Effector CD4-positive, alpha-beta T cell (primary cell): Measurements from ENCODE around the gene FBXO44.
"Not testable (repeated sequence)": the region's sequence is repeated elsewhere in the genome, so short reads cannot be mapped to it uniquely, and the experiment has no call there.

Experiments used
- DNase-seq: peaks from one replicate; pipeline ENCODE4 v3.0.0-alpha.2; 2020
- total RNA-seq: gene quantifications from one replicate; lab custom pipeline; 2026; lab: John Stamatoyannopoulos, UW

The FBXO44 gene, protein sequence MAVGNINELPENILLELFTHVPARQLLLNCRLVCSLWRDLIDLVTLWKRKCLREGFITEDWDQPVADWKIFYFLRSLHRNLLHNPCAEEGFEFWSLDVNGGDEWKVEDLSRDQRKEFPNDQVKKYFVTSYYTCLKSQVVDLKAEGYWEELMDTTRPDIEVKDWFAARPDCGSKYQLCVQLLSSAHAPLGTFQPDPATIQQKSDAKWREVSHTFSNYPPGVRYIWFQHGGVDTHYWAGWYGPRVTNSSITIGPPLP
- total RNA-seq = 35.5 reads per million, percentile 60 among the genes with 10 or more reads in this experiment

DNA sequence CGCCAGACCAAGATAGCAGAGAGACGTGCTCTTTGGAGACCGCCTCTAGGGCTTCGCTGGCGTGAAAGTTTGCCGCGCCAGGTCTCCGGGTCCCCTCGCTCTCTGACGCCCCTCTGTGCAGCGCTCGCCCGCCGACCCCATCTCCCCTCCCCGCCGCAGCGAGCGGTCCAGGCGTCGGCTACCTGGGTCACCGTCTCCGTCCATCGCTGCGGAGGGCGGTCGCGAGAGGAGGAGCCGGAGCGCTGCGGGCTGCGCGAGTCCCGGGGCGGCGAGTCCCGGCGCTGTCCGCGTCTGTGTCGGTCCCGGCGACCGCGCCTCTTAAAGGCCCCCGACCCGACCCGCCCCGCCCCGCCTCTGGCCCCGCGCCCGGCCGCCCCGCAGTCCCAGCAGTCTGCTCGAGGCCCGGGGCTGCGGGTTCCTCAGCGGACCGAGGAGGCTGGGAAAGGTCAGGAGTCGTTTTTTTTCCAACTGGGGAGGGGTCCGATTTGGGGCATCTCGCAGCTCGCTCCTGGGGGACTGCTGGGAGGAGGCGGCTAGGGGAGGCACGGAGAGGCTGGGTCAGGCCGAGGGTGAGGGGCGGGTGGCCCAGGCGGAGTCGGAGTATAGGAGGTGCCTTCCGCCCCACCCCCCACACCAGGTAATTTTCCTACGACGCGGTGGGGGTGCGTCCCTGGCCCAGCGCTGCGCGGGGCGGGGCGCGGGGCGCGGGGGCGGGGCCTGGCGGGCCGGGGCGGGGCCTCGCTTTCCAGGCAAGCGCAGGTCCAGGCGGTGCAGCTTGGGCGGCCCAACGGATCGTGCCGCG lies at the start of gene FBXO44, which contains the start of gene FBXO2:
Gene FBXO44, plus strand, starts transcription at position 741 of the 802 bp plus-strand sequence. CDS start 959 bp downstream, outside the sequence.
Gene FBXO2, minus strand, starts transcription at position 293 of the 802 bp plus-strand sequence. Its CDS starts 89 bp downstream, at position 204.
- peak; percentile 56 for DNase-seq

DNA sequence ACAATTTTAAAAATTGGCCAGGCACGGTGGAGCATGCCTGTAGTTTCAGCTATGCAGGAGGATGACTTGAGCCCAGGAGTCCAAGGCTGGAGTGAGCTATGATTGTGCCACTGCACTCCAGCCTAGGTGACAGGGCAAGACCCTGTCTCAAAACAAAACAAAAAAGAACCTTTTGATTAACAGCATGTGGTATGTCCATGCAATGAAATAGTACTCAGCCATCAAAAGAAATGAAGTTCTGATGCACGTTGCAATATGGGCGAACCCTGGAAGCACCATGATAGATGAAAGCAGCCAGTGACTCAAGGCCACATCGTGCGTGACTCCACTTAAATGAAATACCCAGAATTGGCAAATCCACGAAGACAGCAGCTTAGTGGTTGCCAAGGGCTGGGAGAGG lies 47.9 kb upstream of the FBXO44 start:
- DNase-seq = no peak

DNA sequence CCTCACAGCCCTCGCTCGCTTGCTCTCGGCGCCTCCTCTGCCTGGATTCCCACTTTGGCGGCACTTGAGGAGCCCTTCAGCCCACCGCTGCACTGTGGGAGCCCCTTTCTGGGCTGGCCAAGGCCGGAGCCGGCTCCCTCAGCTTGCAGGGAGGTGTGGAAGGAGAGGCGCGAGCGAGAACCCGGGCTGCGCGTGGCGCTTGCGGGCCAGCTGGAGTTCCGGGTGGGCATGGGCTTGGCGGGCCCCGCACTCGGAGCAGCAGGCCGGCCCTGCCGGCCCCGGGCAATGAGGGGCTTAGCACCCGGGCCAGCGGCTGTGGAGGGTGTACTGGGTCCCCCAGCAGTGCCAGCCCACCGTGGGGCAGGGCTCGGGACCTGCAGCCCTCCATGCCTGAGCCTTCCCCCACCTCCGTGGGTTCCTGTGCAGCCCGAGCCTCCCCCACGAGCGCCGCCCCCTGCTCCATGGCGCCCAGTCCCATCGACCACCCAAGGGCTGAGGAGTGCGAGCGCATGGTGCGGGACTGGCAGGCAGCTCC lies 46.0 kb upstream of the FBXO44 start:
- not testable (repeated sequence) for DNase-seq

DNA sequence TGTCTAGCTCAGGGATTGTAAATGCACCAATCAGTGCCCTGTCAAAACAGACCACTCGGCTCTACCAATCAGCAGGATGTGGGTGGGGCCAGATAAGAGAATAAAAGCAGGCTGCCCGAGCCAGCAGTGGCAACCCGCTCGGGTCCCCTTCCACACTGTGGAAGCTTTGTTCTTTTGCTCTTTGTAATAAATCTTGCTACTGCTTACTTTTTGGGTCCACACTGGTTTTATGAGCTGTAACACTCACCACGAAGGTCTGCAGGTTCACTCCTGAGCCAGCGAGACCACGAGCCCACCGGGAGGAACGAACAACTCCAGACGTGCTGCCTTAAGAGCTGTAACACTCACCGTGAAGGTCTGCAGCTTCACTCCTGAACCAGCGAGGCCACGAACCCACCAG lies 45.3 kb upstream of the FBXO44 start:
- not testable (repeated sequence) for DNase-seq

DNA sequence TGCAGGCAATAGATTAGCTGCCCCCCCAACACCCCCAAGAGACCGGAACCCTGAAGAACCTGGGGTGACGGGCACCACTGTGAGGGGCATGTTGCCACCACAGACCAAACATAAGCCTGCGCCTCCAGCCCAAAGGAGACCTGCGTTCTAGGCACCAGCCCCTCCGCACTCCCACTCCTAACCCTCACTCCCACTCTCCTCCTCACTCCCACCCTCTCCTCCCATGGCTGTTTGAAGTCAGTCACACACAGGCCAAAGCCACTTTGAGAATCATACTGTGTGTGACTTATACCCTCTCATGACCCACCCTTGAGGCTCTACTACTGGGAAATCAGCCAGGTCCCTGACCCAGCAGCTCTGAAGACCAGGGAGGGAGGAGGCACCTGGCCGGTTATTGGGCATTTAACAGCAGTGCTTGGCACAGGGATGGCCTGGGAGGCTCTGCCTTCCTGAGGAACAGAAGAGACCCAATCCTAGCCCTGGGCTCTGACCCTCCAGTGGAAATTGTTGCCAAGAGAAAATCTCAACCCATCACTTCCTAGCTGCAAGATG lies 44.0 kb upstream of the FBXO44 start:
- DNase-seq = no peak

DNA sequence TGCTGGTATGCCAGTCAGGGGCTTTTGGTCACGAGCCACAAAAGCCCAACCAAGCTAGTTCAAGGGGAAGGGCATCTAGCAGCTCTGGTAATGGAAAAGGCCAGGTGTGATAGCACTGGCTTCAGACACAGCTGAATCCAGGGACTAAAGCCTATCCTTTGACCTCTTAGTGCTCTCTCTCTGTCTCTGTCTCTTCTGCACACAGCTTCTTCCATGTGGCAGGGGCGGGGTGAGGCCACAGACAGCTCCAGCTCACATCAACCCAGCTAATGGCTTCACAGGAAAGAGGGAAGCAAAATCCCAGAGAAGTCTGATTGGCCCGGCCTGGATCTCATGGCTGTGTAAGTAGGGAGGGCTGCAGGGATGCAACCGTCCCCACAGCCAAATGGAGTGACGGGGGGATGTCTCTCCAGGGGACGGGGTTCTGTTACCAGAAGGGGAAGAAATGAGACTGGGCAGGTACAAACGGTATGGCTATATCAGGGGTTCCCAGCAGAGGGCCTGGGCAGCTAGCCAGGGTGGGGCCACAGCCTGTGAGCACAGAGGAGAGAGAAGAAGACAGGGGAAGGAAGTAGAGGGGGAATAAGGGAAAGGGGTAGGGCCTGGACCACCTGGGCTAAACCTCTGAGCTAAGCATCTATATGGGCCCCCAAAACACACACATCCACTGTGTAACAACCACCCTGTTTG lies 42.9 kb upstream of the FBXO44 start:
- DNase-seq = no peak

DNA sequence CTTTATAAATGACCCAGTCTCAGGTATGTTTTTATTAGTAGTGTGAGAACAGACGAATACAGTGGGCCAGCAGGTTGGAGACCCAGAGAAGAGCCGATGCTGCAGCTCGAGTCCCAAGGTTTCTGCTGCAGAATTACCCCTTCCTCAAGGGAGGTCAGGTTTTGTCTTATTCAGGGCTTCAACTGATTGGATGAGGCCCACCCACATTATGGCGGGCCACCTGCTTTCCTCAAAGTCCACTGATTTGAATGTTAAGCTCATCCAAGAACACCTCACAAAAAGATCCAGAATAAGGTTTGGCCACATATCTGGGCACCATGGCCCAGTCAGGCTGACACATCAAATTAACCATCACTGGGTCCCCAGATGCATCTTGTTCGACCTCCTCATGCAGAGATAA lies 41.3 kb upstream of the FBXO44 start:
- no peak for DNase-seq

DNA sequence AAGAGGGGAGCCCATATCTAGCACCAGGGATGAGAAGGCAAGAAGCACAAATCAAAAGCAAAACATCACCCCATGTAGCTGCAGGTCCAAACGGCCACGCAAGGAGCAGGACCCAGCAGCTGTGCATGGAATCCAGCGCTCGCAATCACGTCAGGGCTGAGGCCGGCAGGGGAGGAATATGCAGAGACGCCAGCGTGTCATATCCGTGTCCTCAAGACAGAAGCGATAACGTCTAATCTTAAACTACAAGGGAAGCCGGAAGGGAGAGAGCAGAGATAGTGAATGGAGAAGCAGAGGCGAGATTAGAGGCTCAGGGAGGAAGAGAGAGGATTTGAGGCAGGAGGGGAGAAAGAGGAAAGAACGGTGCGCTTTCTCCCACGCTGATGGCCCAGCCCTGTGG lies 39.6 kb upstream of the FBXO44 start:
- no peak for DNase-seq

DNA sequence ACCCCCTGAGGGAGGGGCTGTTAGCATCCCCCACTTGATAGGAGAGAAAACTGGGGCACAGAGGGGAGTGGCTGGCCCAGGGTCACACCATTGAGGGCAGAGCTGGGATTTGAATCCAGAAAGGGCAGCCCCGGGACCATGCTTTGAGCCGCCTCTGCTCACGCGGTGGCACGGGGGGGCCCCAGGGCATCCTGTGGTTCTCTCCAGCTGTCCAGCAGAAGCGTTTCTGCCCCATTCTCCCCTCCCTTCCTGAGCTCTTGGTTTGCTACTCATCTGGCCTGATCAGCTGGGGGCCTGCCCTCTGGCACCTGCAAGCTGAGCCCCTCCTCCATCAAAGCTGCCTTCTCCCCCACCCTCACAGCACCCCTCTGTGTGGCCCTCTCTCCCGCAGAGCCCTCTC lies 37.9 kb upstream of the FBXO44 start:
- DNase-seq = no peak

DNA sequence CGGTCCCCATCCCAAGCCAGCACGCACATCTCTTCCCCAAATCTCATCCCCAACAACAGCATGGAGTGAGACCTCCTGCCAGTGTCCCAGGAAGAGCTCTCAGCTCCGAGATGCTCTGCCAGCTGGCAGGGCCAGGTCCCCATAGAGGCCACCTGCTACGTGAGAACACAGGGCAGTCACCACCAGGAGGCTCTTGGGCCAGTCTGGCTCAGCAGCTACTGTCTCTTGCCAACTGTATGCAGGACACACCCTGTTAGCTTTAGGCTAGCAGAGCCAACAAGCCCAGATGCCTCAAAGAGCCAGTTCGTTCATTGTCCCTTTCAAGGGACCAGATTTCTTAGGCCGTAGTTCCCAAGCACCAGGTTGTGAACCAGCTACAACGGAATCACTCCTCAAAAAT lies 37.4 kb upstream of the FBXO44 start:
- DNase-seq = no peak

DNA sequence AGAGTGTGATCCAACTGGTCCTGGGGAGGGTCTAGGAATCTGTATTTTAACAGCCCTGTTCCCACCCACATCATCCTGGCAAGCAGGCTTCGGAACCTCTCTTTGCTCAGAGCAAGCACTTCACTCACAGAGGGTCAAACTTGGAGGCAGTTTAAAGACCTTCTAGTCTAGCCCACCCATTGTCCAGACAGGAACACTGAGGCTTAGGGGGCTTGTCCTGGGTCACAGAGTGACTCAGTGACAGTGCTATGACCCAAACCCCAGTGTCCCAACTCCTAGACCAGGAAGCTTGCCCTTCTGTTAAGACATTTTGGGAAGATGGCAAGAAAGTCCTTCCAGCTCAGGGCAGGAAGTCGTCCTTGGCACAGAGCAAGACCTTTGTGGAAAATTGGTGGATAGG lies 36.9 kb upstream of the FBXO44 start:
- no peak for DNase-seq

DNA sequence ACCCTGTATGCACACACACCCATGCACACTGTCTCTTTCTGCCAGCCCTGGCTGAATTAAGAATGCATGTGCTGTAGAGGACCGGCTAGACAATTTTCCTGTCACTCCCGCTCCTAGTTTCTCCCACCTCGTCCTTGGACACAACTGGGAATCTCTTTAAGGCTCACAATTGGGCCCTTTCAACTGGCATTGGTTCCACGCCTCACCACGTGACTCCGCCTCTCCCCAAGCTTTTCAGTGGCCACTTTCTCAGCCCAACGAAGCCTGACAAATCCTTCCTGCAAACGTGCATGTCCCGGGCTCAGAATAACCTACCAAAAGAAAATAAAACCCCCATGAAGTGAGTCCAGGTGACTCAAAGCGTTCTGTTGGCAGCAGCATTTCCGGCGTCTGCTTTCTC lies 34.3 kb upstream of the FBXO44 start:
- DNase-seq = no peak

DNA sequence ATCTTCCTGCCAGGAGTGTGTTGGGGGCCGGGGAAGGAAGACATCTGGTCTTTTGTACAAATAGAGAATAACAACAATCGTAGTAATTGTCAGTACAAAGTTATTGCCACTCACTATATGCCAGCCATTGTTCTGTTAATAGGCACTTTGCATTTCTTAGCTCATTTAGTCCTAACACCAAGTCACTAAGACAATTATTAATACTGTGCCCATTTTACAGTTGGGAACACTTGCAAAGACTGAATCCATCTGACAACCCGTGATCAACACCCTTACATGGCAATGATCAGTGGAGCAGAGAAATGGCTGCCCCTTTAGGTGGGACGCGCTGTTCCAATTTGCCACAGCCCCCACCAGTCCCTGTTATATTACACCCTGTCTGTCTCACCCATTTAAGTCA lies 33.8 kb upstream of the FBXO44 start:
- DNase-seq = no peak

DNA sequence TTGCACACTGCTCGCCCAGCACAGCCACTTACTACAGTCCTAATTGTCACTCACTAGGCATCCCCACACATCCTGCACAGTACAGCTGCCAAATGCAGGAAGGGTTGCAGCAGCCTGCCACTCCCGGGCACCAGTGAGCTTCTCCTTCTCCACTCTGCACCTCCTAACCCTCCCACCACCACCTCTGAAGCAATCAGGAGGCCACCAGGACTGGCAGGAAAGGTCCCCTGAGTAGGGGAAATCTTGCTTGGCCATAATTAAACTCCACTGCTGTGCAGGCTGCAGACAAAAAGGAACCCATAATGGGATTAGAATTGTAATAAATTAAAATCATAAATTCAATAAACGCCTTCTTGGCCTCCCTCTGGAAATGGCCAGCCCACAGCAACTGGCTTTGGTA lies 32.3 kb upstream of the FBXO44 start:
- DNase-seq = no peak

DNA sequence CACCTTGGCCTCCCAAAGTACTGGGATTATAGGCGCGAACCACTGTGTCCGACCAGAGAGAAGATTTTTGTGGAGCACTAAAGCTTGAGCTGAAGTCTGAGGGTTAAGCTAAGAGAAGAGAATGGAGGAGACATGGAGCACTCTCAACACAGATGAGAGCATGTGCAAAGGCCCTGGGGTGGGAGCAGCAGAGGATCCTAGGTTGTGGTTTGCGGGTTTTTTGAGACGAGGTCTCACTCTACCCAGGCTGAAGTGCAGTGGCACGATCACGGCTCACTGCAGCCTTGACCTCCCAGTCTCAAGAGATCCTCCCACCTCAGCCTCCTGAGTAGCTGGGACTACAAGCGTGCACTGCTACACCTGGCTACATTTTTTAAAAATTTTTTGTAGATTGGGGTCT lies 31.0 kb upstream of the FBXO44 start:
- no peak for DNase-seq

DNA sequence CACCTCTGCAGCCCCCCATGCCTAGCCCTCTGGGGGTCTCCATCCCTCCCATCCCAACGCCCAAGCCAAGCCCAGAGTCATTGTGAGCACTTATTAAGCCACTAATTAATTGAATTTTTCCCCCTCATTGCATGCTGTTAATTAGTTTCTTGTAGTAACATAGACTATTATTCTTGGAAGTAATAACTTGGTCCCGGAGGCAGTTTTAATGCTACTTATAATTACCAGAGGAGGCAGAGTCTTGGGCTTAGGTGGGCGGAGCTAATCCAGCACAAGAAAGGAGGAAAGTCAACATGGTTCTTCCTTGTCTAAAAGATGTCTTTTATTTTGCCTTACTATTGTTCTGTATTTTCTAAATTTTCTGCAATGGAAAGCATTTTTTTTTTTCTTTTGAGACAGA lies 28.1 kb upstream of the FBXO44 start:
- no peak for DNase-seq

DNA sequence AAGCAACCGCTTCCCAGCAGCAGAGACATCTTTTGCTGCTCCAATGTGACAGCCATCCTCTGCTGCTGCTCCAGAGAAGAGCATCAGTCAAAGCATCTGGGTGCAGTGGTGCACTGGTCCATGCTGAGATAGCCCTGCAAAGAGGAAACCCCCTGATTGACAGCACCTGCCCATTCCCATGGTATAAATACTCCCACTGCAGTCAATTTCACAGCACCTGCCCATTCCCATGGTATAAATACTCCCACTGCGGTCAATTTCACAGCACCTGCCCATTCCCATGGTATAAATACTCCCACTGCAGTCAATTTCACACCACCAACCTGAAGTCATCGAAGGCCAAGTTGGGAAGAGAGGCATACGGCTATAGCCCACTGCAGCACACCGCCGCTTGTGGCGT lies 25.9 kb upstream of the FBXO44 start:
- no peak for DNase-seq

DNA sequence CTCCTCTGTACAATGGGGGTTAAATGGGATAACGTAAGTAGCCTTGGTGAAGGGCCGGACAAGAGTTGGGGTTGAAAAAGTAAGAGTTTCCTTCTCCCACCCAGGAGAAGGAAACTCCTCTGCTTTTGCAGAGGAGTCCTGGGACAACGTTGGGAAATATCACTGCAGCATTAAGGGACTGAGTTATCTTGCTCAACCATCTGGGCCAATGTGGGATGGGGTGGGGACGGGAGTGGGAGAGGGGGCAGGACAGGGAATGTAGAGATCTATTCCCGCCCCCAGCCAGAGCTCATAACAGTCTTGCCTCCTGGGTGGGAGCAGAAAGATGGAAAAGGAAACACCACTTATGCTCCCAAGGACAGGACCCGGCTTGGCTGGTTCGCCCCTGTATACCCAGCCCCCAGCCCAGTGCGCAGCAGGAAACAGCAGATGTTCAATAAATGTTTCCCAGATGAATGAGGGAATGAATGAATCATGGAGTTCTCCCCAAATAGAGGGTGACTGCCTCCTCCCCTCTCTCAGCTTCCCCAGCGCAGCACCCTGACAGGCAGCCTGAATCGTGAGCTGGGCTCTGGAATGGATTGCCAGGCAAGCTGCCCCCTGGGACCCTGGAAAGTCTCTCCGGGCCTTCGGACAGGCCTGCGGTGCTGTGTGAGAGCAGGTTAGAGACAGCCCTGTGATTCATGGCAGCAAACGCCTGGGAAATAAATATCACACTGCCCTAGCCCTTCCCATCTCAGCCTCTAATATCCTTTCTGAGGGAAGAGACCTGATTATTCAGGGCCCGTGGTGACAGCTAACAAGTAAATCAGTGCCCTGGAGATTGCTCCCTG lies 25.3 kb upstream of the FBXO44 start:
- no peak for DNase-seq

DNA sequence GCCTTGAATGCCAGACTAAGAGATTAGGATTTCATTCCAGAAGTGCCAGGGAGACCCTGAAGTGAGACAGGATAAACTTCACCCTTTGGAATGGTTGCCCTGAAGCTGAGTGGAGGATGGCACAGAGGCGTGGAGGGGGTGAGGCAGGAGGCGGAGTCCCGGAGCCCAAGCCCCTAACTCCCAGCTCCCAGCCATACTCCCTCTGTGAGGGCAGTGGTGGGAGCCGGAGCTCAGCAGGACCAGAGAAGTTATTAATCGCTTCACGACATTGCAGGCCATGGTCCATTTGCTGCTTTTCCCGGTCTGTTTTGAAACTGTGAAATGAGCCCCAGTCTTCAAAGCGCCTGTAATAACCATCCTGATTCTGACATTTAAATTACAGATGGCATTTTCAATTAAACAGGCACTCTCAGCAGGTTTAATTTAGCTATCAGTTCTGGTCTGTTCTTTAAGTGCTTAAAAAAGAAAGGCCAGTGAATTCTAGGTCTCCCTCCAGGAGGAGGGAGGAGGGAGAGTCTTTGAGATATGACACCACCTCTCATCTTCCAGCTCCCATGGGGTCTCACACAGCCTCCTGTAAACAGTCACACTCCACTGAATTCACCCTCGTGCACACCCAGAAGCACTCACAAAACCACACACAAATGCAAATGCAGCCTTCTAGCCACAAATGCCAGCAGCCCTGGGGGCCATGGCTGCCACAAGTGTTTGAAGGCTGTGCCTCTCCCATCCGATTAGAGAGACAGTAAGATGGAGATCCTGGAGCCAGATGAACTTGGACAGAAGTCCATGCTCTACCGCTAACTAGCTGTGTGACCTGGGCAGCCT lies 20.1 kb upstream of the FBXO44 start:
- no peak for DNase-seq

DNA sequence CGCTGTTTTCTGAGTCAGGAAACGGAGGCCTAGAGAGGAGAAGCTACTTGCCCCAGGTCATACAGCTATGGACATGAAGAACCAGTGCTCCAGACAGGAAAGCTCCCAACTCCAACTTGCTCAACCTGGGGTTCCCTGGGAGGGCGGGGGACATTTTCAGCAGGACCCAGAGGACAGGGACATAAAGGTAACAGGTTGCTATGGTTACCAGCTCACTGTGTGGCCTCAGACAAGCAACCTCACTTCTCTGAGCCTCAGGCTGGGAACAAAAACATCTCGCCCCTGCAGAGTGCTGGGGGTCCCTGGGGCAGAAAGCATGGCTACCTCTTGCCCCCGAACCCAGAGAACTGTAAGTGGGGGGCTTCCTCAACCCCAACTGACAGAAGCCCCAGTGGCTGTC lies 16.6 kb upstream of the FBXO44 start:
- DNase-seq = no peak

DNA sequence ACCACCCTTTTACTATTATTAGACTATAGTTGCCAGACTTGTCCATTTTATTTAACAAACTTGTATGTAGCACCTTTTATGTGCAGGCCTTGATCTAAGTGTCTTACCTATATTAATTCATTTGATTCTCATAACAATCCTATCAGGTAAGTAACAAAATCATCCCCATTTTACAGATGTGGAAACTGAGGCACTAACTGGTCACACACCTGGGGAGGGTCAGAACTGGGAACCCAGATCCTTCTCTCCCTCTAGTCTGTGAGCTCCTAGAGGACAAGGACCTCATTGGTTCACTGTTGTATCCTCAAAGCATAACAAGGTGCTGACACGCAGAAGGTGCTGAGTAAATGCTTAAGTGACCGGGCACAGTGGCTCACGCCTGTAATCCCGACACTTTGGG lies 15.3 kb upstream of the FBXO44 start:
- DNase-seq = no peak
